Fibroblast of lung (primary cell): ENCODE data around the gene CRELD2.

Experiments
- CTCF ChIP-seq, 2 donors: IDR thresholded peaks in 1 of 2; conservative IDR thresholded peaks in 1 of 2; 1 replicate in 1 of 2; 2 replicates in 1 of 2; pipeline ENCODE4 v1.5.1; 2011 to 2012; ENCODE audit warnings: low read length in 2 of 2, control low read depth in 1 of 2, inconsistent platforms in 1 of 2, low read depth in 1 of 2, mild to moderate bottlenecking in 1 of 2
- EZH2 ChIP-seq: IDR thresholded peaks from 2 replicates; pipeline ENCODE4 v1.5.1; 2012; ENCODE audit warnings: low read length, control low read depth, mild to moderate bottlenecking; ENCODE audit errors: missing control alignments

GRCh38 chr22:49921508-49922278 lies 3.3 kb downstream of the CRELD2 start:
- no peak for TF ChIP-seq EZH2
- TF ChIP-seq CTCF (conservative IDR thresholded peaks at IDR 0.05 in 1 of 2, IDR thresholded peaks at IDR 0.05 in 1 of 2; ENCODE audit: low read depth in 1 of 2, low read length in 2 of 2): no peak
